DOHH2 (cell line): ENCODE data around the gene GMDS.

Experiments
- H3F3A ChIP-seq: fragments of 200-600 bp; sonication (generic), shearing (Covaris generic); 2 replicates; pipeline ENCODE4 v1.6.0; 2016; ENCODE audit warnings: antibody characterized with exemption, mild to moderate bottlenecking; ENCODE audit not compliant: control insufficient read depth, insufficient read depth
- H3K27ac ChIP-seq: fragments of 200-600 bp; sonication (generic); 2 replicates; pipeline ENCODE4 v1.5.1; 2014; ENCODE audit warnings: low read depth, mild to moderate bottlenecking, low read length, moderate library complexity
- H3K27me3 ChIP-seq: fragments of 200-600 bp; sonication (generic); 2 replicates; pipeline ENCODE4 v1.6.1; 2014; ENCODE audit warnings: mild to moderate bottlenecking, low read length, mixed read lengths; ENCODE audit not compliant: control insufficient read depth
- H3K36me3 ChIP-seq: fragments of 200-600 bp; sonication (generic); 2 replicates; pipeline ENCODE4 v1.6.1; 2014; ENCODE audit warnings: mild to moderate bottlenecking, low read length, moderate library complexity, mixed read lengths; ENCODE audit not compliant: control insufficient read depth
- H3K4me1 ChIP-seq: fragments of 200-600 bp; sonication (generic); 2 replicates; pipeline ENCODE4 v1.6.1; 2014; ENCODE audit warnings: mild to moderate bottlenecking, low read length, mixed read lengths; ENCODE audit not compliant: control insufficient read depth
- H3K4me2 ChIP-seq: fragments of 200-600 bp; sonication (generic); 2 replicates; pipeline ENCODE4 v1.6.0; 2014; ENCODE audit warnings: mild to moderate bottlenecking, low read length, moderate library complexity
- H3K4me3 ChIP-seq: fragments of 200-600 bp; sonication (generic); 2 replicates; pipeline ENCODE4 v1.5.1; 2014; ENCODE audit warnings: mild to moderate bottlenecking, low read length, mixed read lengths
- H3K79me2 ChIP-seq: fragments of 200-600 bp; sonication (generic); 2 replicates; pipeline ENCODE4 v1.6.1; 2014; ENCODE audit warnings: mild to moderate bottlenecking, low read length, mixed read lengths; ENCODE audit not compliant: control insufficient read depth
- H3K9me2 ChIP-seq: fragments of 200-600 bp; sonication (generic); replicated peaks from 2 replicates; pipeline ENCODE4 v1.6.1; 2014; ENCODE audit warnings: mild to moderate bottlenecking, low read length, mixed read lengths; ENCODE audit not compliant: control insufficient read depth
- H3K9me3 ChIP-seq: fragments of 200-600 bp; sonication (generic); 2 replicates; pipeline ENCODE4 v1.6.1; 2014; ENCODE audit warnings: antibody characterized with exemption, low read length, mixed read lengths; ENCODE audit not compliant: control insufficient read depth, insufficient read depth
- H4K20me1 ChIP-seq: fragments of 200-600 bp; sonication (generic); 2 replicates; pipeline ENCODE4 v1.6.0; 2014; ENCODE audit warnings: low read depth, mild to moderate bottlenecking, antibody characterized with exemption, low read length, moderate library complexity; ENCODE audit not compliant: control insufficient read depth, insufficient read depth
- CTCF ChIP-seq: fragments of 200-600 bp; sonication (generic); IDR thresholded peaks from one replicate; pipeline ENCODE4 v1.5.1; 2014; ENCODE audit warnings: antibody characterized with exemption, mild to moderate bottlenecking, low read depth, low read length; ENCODE audit not compliant: poor library complexity, severe bottlenecking
- EZH2phosphoT487 ChIP-seq: fragments of 200-600 bp; sonication (generic); IDR thresholded peaks from 2 replicates; pipeline ENCODE4 v1.6.1; 2017; ENCODE audit warnings: borderline replicate concordance, mild to moderate bottlenecking, antibody characterized with exemption, low read length, moderate library complexity, mixed read lengths

The GMDS gene

GRCh38 chr6:1873781-1874180, 371.6 kb downstream of the GMDS start:
- no peaks in the 10 kb centered on the region for H3F3A ChIP-seq
- no peaks in the 10 kb centered on the region for H4K20me1 ChIP-seq
- no peak for TF ChIP-seq EZH2phosphoT487
- no peaks in the 10 kb centered on the region for H3K27me3 ChIP-seq
- H3K9me2 ChIP-seq: no peaks in the 10 kb centered on the region
- H3K4me3 ChIP-seq: no peak overlapping the region
- no peaks in the 10 kb centered on the region for H3K9me3 ChIP-seq
- H3K36me3 ChIP-seq: no peaks in the 10 kb centered on the region
- H3K79me2 ChIP-seq: no peaks in the 10 kb centered on the region
- H3K27ac ChIP-seq: no peak overlapping the region
- no peak overlapping the region for H3K4me2 ChIP-seq
- H3K4me1 ChIP-seq: peaks cover 23% of the 10 kb centered on the region

GRCh38 chr6:1872649-1873131, 372.7 kb downstream of the GMDS start:
- no peaks in the 10 kb centered on the region for H3K9me3 ChIP-seq
- H3K27me3 ChIP-seq: no peaks in the 10 kb centered on the region
- no peak overlapping the region for H3K4me3 ChIP-seq
- no peak for TF ChIP-seq EZH2phosphoT487
- H3K4me2 ChIP-seq: no peak overlapping the region
- H3K9me2 ChIP-seq: no peaks in the 10 kb centered on the region
- no peaks in the 10 kb centered on the region for H3K36me3 ChIP-seq
- no peak overlapping the region for H3K27ac ChIP-seq
- no peaks in the 10 kb centered on the region for H3K79me2 ChIP-seq
- H3F3A ChIP-seq: no peaks in the 10 kb centered on the region
- peaks cover 32% of the 10 kb centered on the region for H3K4me1 ChIP-seq
- H4K20me1 ChIP-seq: no peaks in the 10 kb centered on the region

- no peak overlapping the region for H3K27ac ChIP-seq
- no peaks in the 10 kb centered on the region for H3K27me3 ChIP-seq
- no peak overlapping the region for H3K4me2 ChIP-seq
- H3K9me2 ChIP-seq: no peaks in the 10 kb centered on the region
- no peaks in the 10 kb centered on the region for H3K9me3 ChIP-seq
- H3K36me3 ChIP-seq: no peaks in the 10 kb centered on the region
- H3F3A ChIP-seq: no peaks in the 10 kb centered on the region
- no peaks in the 10 kb centered on the region for H3K79me2 ChIP-seq
- no peaks in the 10 kb centered on the region for H4K20me1 ChIP-seq
- H3K4me1 ChIP-seq: peaks cover 36% of the 10 kb centered on the region
- no peak overlapping the region for H3K4me3 ChIP-seq
- TF ChIP-seq CTCF: no peak
- TF ChIP-seq EZH2phosphoT487: no peak
Observed at GRCh38 chr6:1871724-1872315, 373.6 kb downstream of the GMDS start.

- Histone ChIP-seq H3K4me2 (peak overlapping the region; percentile 77), H3K27ac (no peak overlapping the region), H3K27me3 (no peaks in the 10 kb centered on the region), H3K36me3 (no peaks in the 10 kb centered on the region), H3K4me1 (peaks cover 36% of the 10 kb centered on the region), H3K9me3 (no peaks in the 10 kb centered on the region), H3K4me3 (no peak overlapping the region), H3K79me2 (no peaks in the 10 kb centered on the region), H3K9me2 (no peaks in the 10 kb centered on the region), H3F3A (no peaks in the 10 kb centered on the region), H4K20me1 (no peaks in the 10 kb centered on the region)
- TF ChIP-seq EZH2phosphoT487: no peak
- no peak for TF ChIP-seq CTCF
Observed at GRCh38 chr6:1870932-1871331, 374.5 kb downstream of the GMDS start.
